NOMO-1 (cell line): ENCODE measurements around the gene MAPK8IP1.
"Not testable (repeated sequence)": the region's sequence is repeated elsewhere in the genome, so short reads cannot be mapped to it uniquely, and the experiment has no call there.

Source experiments
- DNase-seq, 2 experiments: peaks; one replicate each; lab custom pipeline; 2025; ENCODE audit not compliant: unreplicated experiment in 2 of 2; lab: John Stamatoyannopoulos, UW

The MAPK8IP1 gene

DNA sequence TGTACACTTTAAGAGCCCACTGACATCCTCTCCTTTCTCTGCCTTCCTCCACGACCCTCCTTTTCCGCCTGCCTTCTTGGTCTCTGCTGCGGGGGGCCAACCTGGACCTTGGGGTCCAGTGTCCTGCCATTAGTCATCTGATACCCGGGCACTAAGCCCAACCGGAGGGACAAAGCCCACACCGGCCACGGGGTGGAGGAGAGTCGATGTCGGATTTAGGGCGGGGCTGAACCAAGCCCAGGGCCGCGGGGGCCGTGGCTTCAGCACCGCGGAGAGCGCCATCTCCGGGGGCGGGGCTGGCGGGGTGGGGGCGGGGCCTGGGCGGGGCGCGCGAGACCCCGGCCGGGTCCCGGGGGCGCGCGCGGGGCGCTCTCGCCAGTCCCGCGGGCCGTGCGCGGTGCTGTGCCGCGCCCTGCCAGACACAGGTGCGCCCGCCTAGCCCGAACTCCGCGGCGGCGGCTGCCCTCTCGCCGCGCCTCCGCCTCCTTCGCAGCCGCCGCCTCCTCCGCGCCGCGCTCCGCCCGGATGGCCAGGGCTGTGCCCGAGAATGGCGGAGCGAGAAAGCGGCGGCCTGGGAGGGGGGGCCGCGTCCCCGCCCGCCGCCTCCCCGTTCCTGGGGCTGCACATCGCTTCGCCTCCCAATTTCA, at the start of gene MAPK8IP1:
TSS of gene MAPK8IP1 (plus strand) at position 378 of the 647 bp plus-strand sequence. CDS start at position 548, 170 bp downstream.
- DNase-seq, result peak; percentile 34 to 49

DNA sequence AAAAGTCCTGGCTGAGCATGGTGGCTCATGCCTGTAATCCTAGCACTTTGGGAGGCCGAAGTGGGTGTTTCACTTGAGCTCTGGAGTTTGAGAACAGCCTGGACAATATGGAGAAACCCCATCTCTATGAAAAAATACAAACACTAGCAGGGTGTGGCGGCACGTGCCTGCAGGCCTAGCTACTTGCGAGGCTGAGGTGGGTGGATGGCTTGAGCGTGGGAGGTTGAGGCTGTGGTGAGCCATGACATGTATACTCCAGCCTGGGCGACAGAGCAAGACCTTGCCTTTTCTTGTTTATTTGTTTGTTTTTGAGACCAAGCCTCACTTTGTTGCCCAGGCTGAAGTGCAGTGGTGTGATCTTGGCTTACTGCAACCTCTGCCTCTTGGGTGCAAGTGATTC, 46.2 kb upstream of the MAPK8IP1 start:
- DNase-seq, result no peak

DNA sequence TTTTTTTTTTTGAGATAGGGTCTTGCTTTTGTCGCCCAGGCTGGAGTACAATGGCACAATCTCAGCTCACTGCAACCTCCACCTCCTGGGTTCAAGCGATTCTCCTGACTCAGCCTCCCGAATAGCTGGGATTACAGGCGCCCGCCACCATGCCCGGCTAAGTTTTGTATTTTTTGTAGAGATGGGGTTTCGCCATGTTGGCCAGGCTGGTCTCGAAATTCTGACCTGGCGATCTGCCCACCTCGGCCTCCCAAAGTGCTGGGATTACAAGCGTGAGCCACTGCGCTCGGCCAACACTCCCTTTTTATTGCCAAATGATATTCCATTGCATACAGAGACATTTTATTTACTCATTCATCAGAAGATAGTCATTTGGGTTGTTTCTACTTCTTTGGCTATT, 45.2 kb upstream of the MAPK8IP1 start:
- not testable (repeated sequence) for DNase-seq

DNA sequence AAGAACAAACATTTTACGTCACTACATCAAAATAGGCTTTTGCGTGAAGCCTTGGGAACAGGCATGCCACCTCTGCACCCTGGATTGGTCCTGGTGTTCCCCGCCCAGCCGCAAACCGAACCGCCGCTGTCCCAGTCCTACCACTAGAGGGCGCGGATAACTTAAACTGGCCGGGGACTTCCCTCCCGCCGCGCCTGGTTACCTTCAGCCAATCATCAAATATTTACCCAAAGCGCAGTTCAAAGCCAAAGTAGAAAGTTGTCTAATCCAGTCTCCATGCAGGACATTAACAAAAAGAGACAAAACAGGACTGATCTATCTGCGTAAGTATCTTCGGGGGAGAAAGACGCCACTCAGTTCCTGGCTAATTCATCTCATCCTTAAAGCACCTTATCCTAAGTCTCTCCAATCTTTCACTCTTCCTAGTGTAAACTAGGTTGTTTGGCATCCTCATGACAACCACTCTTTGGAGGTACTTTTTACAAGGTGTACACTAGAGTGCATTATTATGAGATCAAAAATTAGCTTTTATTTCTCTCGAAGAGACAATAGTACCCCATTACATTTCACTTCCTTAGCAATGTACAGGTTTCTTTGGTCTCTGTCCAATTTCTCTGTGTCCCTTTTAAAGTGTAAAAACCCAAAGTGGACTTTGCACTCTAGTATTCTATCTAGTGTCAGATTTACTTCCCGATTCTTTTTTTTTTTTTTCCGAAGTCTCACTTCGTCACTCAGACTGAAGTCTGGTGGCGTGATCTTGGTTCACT, 42.1 kb upstream of the MAPK8IP1 start:
- DNase-seq, result peak; percentile 80 to 86

DNA sequence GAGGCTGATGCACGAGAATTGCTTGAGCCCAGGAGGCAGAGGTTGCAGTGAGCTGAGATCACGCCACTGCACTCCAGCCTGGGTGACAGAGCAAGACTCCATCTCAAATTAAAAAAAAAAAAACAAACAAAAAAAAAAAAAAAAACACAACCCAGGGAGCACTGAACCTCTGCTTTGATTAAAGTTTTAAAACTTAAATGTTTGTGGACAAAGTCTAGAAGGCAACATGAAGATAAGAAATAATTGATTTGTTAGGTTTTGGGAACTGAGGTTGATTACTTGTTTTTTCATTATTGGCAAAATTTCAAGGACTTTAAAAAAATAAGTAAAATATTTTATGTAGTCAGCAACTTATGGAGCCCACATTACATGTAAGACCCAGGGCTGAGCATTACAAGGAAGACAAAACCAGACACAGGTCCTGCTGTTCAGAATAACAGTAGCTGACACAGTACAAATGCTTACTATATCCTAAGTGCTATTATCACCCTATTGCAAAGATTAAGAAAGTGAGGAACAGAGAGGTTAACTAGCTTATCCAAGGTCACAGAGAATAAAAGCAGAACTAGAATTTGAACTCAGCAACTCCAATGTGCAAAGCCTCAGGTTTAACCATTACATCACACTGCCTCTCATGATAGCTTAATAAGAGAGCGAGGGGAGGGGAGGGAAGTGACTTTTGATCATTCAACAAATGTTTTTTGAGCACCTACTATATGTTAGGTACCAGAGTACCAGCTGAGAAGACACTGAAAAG, 40.5 kb upstream of the MAPK8IP1 start:
- peak in 1 of 2 experiments; percentile 12 for DNase-seq

- no peak for DNase-seq
Observed at GRCh38 chr11:45846174-45846675, 39.2 kb upstream of the MAPK8IP1 start.

DNA sequence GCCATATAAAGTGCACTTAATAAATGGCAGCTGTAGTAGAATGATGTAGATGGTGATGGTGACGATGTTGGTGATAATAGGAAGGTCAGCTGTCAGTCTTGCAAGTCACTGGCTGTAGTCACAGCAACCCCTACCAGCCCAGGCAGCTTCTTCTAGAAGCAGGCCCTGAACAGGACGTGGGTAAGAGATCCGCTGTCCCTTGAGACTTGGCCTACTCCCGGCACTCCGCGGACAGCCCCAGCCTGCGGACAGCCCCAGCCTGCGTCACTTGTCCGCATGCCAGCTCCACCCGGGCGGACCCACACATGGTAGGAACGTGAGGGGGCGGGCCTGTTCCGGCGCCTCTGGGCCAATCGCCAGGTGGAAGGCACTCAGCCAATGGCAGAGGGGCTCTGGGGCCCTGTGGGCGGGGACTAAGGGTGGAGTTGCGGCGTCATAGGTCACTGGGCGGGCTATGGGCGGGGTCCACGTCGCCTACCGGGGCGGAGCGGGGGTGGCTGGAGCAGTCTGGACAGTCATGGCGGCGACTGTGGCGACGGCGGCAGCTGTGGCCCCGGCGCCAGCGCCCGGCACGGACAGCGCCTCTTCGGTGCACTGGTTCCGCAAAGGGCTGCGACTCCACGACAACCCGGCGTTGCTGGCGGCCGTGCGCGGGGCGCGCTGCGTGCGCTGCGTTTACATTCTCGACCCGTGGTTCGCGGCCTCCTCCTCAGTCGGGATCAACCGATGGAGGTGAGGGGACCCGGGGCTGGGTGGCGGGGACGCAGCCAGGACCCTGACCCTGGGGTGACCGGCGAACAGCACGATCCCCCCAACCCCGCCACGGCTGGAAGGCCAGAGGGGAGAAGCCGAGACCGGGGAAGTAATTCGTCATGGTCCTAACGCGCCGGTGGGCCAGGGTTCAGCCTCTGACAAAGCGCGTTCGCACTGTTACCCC, 38.2 kb upstream of the MAPK8IP1 start, which contains the start of gene CRY2:
TSS of gene CRY2 (plus strand) at position 502 of the 937 bp plus-strand sequence. CDS start at position 518, 16 bp downstream.
- DNase-seq, result peak; percentile 93 to 97

GRCh38 chr11:45847911-45848316, 37.5 kb upstream of the MAPK8IP1 start:
- DNase-seq, result peak in 1 of 2 experiments; percentile 34

DNA sequence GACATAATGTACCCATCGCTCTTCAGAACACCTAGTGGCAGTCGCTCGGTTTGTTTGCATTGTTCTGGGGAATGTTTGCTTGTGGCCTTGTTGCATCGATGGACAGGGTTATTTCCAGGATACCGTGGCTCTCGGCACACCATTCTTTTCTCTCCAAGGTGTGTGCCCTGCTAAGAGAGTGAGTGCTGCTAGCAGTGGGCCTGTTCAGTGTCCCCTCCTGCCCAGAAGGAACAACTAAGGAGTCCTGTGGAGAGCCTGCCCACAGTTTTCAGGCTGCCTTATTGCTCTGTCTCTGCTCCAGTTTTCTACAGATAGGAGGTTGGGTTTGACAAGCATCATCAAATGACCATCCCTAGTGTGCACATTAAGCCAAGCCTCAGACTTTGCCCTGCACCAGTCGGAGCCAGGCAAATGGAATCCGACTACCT, 36.8 kb upstream of the MAPK8IP1 start:
- no peak for DNase-seq

- DNase-seq, result no peak
Observed at GRCh38 chr11:45850446-45850845, 35.0 kb upstream of the MAPK8IP1 start.

- no peak for DNase-seq
Observed at GRCh38 chr11:45851228-45851627, 34.2 kb upstream of the MAPK8IP1 start.

- no peak for DNase-seq
Observed at GRCh38 chr11:45852018-45852711, 33.3 kb upstream of the MAPK8IP1 start.

DNA sequence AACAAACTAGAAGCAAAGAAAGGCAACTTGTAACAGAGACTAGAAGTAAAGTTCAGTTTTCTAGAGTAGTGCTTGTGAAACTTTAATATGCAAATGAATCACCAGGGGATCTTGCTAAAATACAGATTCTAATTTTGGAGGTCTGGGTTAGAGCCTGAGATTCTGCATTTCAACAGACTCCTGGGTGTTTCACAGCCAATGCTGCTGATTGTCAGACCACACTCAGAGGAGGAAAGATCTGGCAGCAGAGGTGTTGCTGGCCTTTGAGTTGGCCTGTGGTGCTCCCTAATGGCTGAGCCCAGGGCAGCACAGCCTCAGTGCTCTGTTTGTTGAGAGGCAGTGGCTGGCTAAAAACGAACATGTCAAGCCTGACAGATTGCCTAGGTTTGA, 32.7 kb upstream of the MAPK8IP1 start:
- DNase-seq, result peak in 1 of 2 experiments; percentile 6

DNA sequence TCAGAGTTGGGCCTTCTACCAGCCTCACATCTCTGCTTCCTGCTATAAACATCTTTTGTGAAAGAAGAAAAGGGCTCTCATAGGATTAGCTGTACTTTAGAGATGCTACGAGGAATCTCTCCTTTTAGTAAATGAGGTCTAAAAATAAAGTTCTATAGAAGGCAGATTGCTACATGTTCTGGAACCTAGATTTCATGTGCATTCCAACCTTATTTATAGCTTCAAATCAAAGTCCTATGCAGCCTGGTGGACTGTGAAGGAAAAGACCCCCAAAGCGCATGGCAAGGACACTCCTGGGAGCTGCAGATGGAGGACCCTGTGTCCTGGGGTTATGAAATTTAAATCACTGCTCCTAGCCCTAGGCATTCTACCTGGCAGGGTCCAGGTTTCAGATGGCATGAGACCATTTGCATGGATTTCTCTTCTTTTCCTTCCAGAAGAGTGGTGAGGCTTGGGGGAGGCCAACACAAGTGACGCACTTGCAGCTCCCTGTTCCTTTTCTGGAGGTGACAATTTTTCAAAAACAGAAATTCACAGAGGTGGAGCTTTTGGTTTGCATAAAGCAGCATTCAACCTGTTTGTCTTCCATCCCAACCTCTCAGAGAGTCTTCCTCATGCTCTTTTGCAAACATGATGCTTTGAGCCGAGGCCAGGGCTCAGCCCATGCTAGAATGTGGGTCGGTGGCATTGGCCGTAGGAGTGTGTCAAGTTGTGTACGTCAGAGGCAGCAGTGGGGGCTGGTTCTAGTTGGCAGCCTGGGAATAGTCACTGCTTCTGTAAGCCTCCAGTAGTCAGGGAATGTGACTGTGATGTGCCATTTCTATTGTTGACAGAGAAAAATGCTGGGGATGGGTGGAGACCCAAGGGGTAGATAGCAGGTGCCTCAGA, 31.9 kb upstream of the MAPK8IP1 start:
- DNase-seq, result no peak

- no peak for DNase-seq
Observed at GRCh38 chr11:45855308-45855707, 30.1 kb upstream of the MAPK8IP1 start.

DNA sequence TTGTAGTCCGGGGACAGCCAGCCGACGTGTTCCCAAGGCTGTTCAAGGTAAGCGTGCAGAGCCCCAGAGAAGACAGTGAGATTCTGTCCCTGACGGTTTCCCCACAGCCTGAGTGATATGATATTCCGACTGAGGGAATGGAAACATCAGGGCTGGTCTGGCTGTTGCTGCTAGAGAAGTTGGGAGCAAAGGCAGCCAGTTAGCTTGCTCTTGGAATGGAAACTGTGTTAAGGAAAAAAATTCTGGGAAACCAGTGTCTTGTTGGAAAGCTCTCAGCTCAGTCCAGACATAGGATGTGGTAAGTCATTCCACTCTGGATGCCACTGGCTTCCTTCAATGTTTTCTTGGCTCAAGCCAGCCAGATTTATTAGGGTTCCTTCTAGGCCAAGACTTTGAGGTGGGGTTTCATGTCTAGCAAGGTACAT, 29.4 kb upstream of the MAPK8IP1 start:
- DNase-seq, result no peak

GRCh38 chr11:45857961-45858474, 27.4 kb upstream of the MAPK8IP1 start:
- DNase-seq, result peak; percentile 74 to 95

- DNase-seq, result no peak
Observed at GRCh38 chr11:45858751-45859398, 26.6 kb upstream of the MAPK8IP1 start.
